Ishikawa (cell line): ENCODE results near the gene MAS1L.

Experiments used
- NFIC ChIP-seq: IDR thresholded peaks from 2 replicates; pipeline ENCODE4 v1.6.1; 2012
- RAD21 ChIP-seq: IDR thresholded peaks from 2 replicates; pipeline ENCODE4 v1.6.1; 2012; ENCODE audit warnings: low read depth
- TAF1 ChIP-seq: IDR thresholded peaks from 2 replicates; pipeline ENCODE4 v1.6.1; 2012; ENCODE audit warnings: low read depth, mild to moderate bottlenecking
- YY1 ChIP-seq: IDR thresholded peaks from 2 replicates; pipeline ENCODE4 v1.6.1; 2012; ENCODE audit warnings: low read depth
- ZBTB7A ChIP-seq: IDR thresholded peaks from 2 replicates; pipeline ENCODE4 v1.6.1; 2012; ENCODE audit warnings: low read depth
- TF ChIP-seq, protein P1 (sequence below): IDR thresholded peaks from 2 replicates; pipeline ENCODE4 v1.6.1; 2012; ENCODE audit warnings: low read depth, mild to moderate bottlenecking
- TF ChIP-seq, protein P2 (sequence below): IDR thresholded peaks from 2 replicates; pipeline ENCODE4 v1.6.1; 2012

DNA sequence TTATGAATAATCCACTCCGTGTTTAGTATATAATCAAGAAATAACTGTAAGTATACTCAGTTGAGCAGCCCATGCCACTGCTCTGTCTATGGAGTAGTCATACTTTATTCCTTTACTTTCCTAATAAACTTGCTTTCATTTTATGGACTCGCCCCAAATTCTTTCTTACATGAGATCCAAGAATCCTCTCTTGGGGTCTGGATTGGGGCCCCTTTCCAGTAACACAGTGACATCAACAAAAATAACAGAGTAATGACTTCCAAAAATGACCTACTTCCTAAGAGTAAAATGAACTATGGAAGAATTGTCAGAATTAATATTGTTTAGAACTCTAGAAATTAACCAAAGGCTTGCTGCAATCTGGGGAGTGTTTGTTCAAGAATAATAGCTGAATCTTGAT is 22.0 kb downstream of the MAS1L start:
- TF ChIP-seq TAF1: no peak
- TF ChIP-seq, protein P1, sequence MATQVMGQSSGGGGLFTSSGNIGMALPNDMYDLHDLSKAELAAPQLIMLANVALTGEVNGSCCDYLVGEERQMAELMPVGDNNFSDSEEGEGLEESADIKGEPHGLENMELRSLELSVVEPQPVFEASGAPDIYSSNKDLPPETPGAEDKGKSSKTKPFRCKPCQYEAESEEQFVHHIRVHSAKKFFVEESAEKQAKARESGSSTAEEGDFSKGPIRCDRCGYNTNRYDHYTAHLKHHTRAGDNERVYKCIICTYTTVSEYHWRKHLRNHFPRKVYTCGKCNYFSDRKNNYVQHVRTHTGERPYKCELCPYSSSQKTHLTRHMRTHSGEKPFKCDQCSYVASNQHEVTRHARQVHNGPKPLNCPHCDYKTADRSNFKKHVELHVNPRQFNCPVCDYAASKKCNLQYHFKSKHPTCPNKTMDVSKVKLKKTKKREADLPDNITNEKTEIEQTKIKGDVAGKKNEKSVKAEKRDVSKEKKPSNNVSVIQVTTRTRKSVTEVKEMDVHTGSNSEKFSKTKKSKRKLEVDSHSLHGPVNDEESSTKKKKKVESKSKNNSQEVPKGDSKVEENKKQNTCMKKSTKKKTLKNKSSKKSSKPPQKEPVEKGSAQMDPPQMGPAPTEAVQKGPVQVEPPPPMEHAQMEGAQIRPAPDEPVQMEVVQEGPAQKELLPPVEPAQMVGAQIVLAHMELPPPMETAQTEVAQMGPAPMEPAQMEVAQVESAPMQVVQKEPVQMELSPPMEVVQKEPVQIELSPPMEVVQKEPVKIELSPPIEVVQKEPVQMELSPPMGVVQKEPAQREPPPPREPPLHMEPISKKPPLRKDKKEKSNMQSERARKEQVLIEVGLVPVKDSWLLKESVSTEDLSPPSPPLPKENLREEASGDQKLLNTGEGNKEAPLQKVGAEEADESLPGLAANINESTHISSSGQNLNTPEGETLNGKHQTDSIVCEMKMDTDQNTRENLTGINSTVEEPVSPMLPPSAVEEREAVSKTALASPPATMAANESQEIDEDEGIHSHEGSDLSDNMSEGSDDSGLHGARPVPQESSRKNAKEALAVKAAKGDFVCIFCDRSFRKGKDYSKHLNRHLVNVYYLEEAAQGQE: no peak
- TF ChIP-seq, protein P2, sequence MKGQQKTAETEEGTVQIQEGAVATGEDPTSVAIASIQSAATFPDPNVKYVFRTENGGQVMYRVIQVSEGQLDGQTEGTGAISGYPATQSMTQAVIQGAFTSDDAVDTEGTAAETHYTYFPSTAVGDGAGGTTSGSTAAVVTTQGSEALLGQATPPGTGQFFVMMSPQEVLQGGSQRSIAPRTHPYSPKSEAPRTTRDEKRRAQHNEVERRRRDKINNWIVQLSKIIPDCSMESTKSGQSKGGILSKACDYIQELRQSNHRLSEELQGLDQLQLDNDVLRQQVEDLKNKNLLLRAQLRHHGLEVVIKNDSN: no peak
- no peak for TF ChIP-seq NFIC
- TF ChIP-seq YY1: no peak
- no peak for TF ChIP-seq RAD21
- TF ChIP-seq ZBTB7A: no peak
